Right lobe of liver (tissue), 6 donors: ENCODE data around the gene MYOT. TPM values are rescaled to one million over a fixed set of nuclear protein-coding genes. Genes with fewer than 3 reads are reported as not detected.
"Not testable (repeated sequence)": the region's sequence is repeated elsewhere in the genome, so short reads cannot be mapped to it uniquely, and the experiment has no call there.

Source experiments
- ATAC-seq, 4 donors: fragments of 200-7000 bp; cut with Tn5 transposase; one replicate each; pipeline ENCODE4 v1.9.1; 2020; ENCODE audit warnings: mild to moderate bottlenecking in 4 of 4, moderate library complexity in 4 of 4
- DNase-seq, 3 donors: peaks; one replicate each; pipeline ENCODE4 v3.0.0-alpha.2; 2020
- H3K27ac ChIP-seq, 3 donors: fragments of 200-600 bp; one replicate each; pipeline ENCODE4 v1.8.0; 2022
- H3K27me3 ChIP-seq, 2 donors: fragments of 200-600 bp; one replicate each; pipeline ENCODE4 v1.8.0; 2022
- H3K36me3 ChIP-seq, 4 donors: fragments of 200-600 bp; sonication (generic) in 1 of 4; one replicate each; pipeline versions ENCODE4 v1.5.1 to v1.8.0; 2017 to 2022; ENCODE audit warnings: control low read depth in 1 of 4
- H3K4me1 ChIP-seq, 4 donors: fragments of 200-600 bp; sonication (generic) in 1 of 4; one replicate each; pipeline versions ENCODE4 v1.5.1 to v1.8.0; 2017 to 2022; ENCODE audit warnings: control low read depth in 1 of 4
- H3K4me3 ChIP-seq, 3 donors: fragments of 200-600 bp; one replicate each; pipeline ENCODE4 v1.8.0; 2022
- H3K9me3 ChIP-seq, 4 donors: fragments of 200-600 bp; sonication (generic) in 1 of 4; one replicate each; pipeline versions ENCODE4 v1.5.1 to v1.8.0; 2017 to 2022; ENCODE audit warnings: control low read depth in 1 of 4
- CTCF ChIP-seq, 4 donors: fragments of 200-600 bp in 3 of 4; fragments of 450-650 bp in 1 of 4; IDR thresholded peaks; one replicate each; pipeline versions ENCODE4 v1.5.1 to v1.8.0; 2016 to 2022; ENCODE audit warnings: antibody characterized with exemption in 4 of 4, mild to moderate bottlenecking in 2 of 4
- POLR2A ChIP-seq: fragments of 450-650 bp; IDR thresholded peaks from one replicate; pipeline ENCODE4 v1.6.1; 2017; ENCODE audit warnings: antibody characterized with exemption, mild to moderate bottlenecking
- WGBS: methylation state at CpG from one replicate; pipeline ENCODE4 v1.1.6; 2018; ENCODE audit warnings: low coverage, low lambda C conversion rate; ENCODE audit not compliant: insufficient coverage; ENCODE audit errors: missing lambda C conversion rate; 5-methylcytosine and 5-hydroxymethylcytosine counted together
- intact Hi-C, 2 donors: fragments of 100-400 bp; cut with DNase I; formaldehyde crosslinking; loops; one replicate each; pipeline versions ENCODE4 v1.11.2 to v1.14.1; 2022
- total RNA-seq, 6 experiments: library from RNA; depleted of rRNA in 2 of 6; stranded (reverse); fragments of >200 nt in 2 of 6; fragmentation: NEBNext Ultra II Directional in 3 of 6; extraction: Animal tissue kit (Norgen Biotek cat#: 25700) in 3 of 6; gene quantifications; one replicate each; pipeline versions ENCODE4 v1.1.0 to v1.2.4, GENCODE V29; 2016 to 2023
- donor health status: DM: no; HTN: yes; CAD: no.
- donor health status: DM: no; HTN: no; CAD: no.
- donor health status: DM: no; HTN: no; CAD: no.
- donor health status: DM: no; HTN: yes; CAD: no.
- donor health status: DM: no; HTN: yes; CAD: no.

The MYOT gene
- total RNA-seq, 6 experiments from 2014 or later, result 0.31 to 0.88 (median 0.53) TPM; not detected in 1

GRCh38 chr5:137843676-137844299 lies 23.9 kb upstream of the MYOT start:
- DNase-seq (no peak), ATAC-seq (no peak)
- Histone ChIP-seq H3K9me3 (no peaks in the 10 kb centered on the region), H3K36me3 (no peaks in the 10 kb centered on the region), H3K4me3 (no peak overlapping the region), H3K4me1 (no peaks in the 10 kb centered on the region), H3K27ac (no peak overlapping the region), H3K27me3 (no peaks in the 10 kb centered on the region)
- intact Hi-C loops, result no loop called here
- 52% methylated on average over 4 of the region's 4 CpGs for whole genome bisulfite sequencing
- TF ChIP-seq CTCF (IDR thresholded peaks at IDR 0.05), result no peak
- no peak for TF ChIP-seq POLR2A

- H3K9me3 ChIP-seq, result no peaks in the 10 kb centered on the region
Observed at GRCh38 chr5:137845472-137845871, 22.2 kb upstream of the MYOT start.

DNA sequence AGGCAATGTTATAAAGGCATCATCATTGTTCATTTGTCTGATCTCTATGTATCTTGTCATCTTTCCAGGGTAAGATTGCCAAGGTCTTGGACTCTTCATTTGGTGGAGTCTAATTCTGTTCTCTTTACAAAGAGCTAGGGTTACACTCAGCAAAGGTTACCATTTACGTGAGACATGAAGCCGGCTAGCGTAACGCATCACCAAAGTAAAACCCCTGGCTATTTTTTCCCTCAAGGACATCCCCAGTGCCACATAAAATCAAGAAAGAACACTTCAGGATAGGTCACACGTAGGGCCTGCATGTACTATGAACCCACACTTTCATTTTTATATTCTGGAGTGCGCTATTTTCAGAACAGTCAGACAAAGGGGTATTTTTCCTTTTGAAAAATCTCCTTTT lies 20.0 kb upstream of the MYOT start:
- Histone ChIP-seq H3K27ac (no peak overlapping the region), H3K36me3 (no peaks in the 10 kb centered on the region), H3K9me3 (no peaks in the 10 kb centered on the region), H3K4me3 (no peak overlapping the region), H3K4me1 (no peaks in the 10 kb centered on the region), H3K27me3 (no peaks in the 10 kb centered on the region)
- DNase-seq (no peak), ATAC-seq (no peak)
- TF ChIP-seq POLR2A (no peak), CTCF (IDR thresholded peaks at IDR 0.05) (no peak)
- WGBS, result 80% methylated on average over 6 of the region's 6 CpGs
- intact Hi-C loops, result no loop called here

More at GRCh38 chr5:137845472-137845871, 22.2 kb upstream of the MYOT start:
- Histone ChIP-seq H3K27me3 (no peaks in the 10 kb centered on the region), H3K27ac (no peak overlapping the region), H3K4me3 (no peak overlapping the region), H3K4me1 (no peaks in the 10 kb centered on the region), H3K36me3 (no peaks in the 10 kb centered on the region)
- DNase-seq (no peak), ATAC-seq (no peak)
- intact Hi-C loops, result no loop called here
- TF ChIP-seq POLR2A (no peak), CTCF (IDR thresholded peaks at IDR 0.05) (no peak)

GRCh38 chr5:137853165-137853564 lies 14.5 kb upstream of the MYOT start:
- H3K27me3 ChIP-seq, H3K4me3 ChIP-seq, H3K36me3 ChIP-seq, H3K9me3 ChIP-seq, H3K27ac ChIP-seq, DNase-seq, ATAC-seq, intact Hi-C loops, H3K4me1 ChIP-seq: not testable (repeated sequence)

DNA sequence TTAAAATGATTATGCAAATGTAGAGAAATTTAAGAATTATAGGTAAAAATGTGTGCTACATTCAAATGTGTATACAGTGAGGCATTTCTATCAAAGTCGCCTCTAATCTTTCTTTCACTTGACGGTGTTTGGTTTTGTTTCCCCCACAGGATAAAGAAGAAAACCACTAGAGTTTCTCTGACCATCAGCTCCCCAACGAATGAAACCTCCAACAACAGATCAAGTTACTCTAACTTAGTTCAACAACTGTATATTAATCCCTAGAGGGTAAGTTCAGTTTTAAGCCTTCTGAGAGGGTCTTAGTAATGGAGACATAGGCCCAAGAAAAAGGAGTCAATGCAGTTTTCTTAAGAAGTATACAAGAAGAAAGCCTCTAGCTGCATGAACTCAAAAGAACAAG lies 11.5 kb upstream of the MYOT start:
- H3K27me3 ChIP-seq, result no peaks in the 10 kb centered on the region
- no peaks in the 10 kb centered on the region for H3K9me3 ChIP-seq
- 70% methylated on average over 3 of the region's 3 CpGs for WGBS
- DNase-seq (no peak), ATAC-seq (no peak)
- H3K4me3 ChIP-seq, result no peak overlapping the region
- intact Hi-C loops, result no loop called here
- no peak for TF ChIP-seq CTCF (IDR thresholded peaks at IDR 0.05)
- no peak for TF ChIP-seq POLR2A
- H3K27ac ChIP-seq, result no peak overlapping the region
- H3K4me1 ChIP-seq, result peaks cover 0 to 4% (median 2%) of the 10 kb centered on the region in 4 donors
- no peaks in the 10 kb centered on the region for H3K36me3 ChIP-seq
